AG04449 (cell line): ENCODE measurements around the gene TNFAIP8L3.

Experiments used
- CTCF ChIA-PET: fragments of 350-600 bp; formaldehyde crosslinking; extraction: SDS; loops from one replicate; lab custom pipeline; 2021; ENCODE audit warnings: antibody characterized with exemption; lab: Yijun Ruan, JAX
- POLR2A ChIA-PET: fragments of 400-600, 350-600 bp; formaldehyde crosslinking; extraction: SDS; loops from one replicate; lab custom pipeline; 2020; ENCODE audit warnings: antibody characterized with exemption, inconsistent platforms; lab: Yijun Ruan, JAX
- DNase-seq: peaks from one replicate; pipeline ENCODE4 v3.0.0-alpha.2; 2010; ENCODE audit warnings: low read depth, low spot score
- H3K4me3 ChIP-seq: 2 replicates; pipeline ENCODE4 v1.5.1; 2011; ENCODE audit warnings: low read depth, mild to moderate bottlenecking, control low read depth, low read length
- CTCF ChIP-seq: IDR thresholded peaks from one replicate; pipeline ENCODE4 v1.5.1; 2011; ENCODE audit warnings: mild to moderate bottlenecking, moderate library complexity, low read length, control low read depth, inconsistent platforms; ENCODE audit not compliant: insufficient read depth; ENCODE audit errors: missing control alignments

Gene TNFAIP8L3

GRCh38 chr15:51076524-51077220 lies 18.0 kb downstream of the TNFAIP8L3 start:
- CTCF ChIA-PET = interaction anchor here (1.4 kb wide), 1 partner anchor 10 kb away, joined by 3 read pairs; no protein-coding TSS in a partner anchor
- no peak for TF ChIP-seq CTCF
- POLR2A ChIA-PET = no interaction called here
- H3K4me3 ChIP-seq = no peak overlapping the region
- no peak for DNase-seq

- CTCF ChIA-PET = no interaction called here
- POLR2A ChIA-PET = no interaction called here
- no peak for DNase-seq
- H3K4me3 ChIP-seq = no peak overlapping the region
- no peak for TF ChIP-seq CTCF
These were observed 18.7 kb downstream of the TNFAIP8L3 start for GRCh38 chr15:51075826-51076523.

- ChIA-PET CTCF (no interaction called here), POLR2A (no interaction called here)
- H3K4me3 ChIP-seq = no peak overlapping the region
- DNase-seq = no peak
- TF ChIP-seq CTCF = no peak
These were observed 19.3 kb downstream of the TNFAIP8L3 start for GRCh38 chr15:51075364-51075763.

GRCh38 chr15:51074926-51075325 lies 19.8 kb downstream of the TNFAIP8L3 start:
- no peak overlapping the region for H3K4me3 ChIP-seq
- CTCF ChIA-PET = no interaction called here
- POLR2A ChIA-PET = no interaction called here
- no peak for TF ChIP-seq CTCF
- no peak for DNase-seq

- POLR2A ChIA-PET = no interaction called here
These were observed 23.1 kb downstream of the TNFAIP8L3 start for GRCh38 chr15:51071578-51071977.

More at GRCh38 chr15:51071578-51071977, 23.1 kb downstream of the TNFAIP8L3 start:
- H3K4me3 ChIP-seq = no peak overlapping the region
- CTCF ChIA-PET = no interaction called here
- DNase-seq = no peak
- no peak for TF ChIP-seq CTCF
